Loucy (cell line): ENCODE measurements around the gene SIPA1L2.

Experiments
- CTCF ChIP-seq: fragments of 200-600 bp; sonication (generic); conservative IDR thresholded peaks from 2 replicates; pipeline ENCODE4 v1.5.1; 2014; ENCODE audit warnings: mild to moderate bottlenecking, antibody characterized with exemption, low read length
- EZH2phosphoT487 ChIP-seq: fragments of 200-600 bp; IDR thresholded peaks from 2 replicates; pipeline ENCODE4 v1.6.1; 2018; ENCODE audit warnings: antibody characterized with exemption, mild to moderate bottlenecking, moderate library complexity, borderline replicate concordance

- TF ChIP-seq EZH2phosphoT487 (no peak), CTCF (no peak)
Observed at GRCh38 chr1:232589111-232589811, 40.7 kb downstream of the SIPA1L2 start.
